PC-3 (cell line): ENCODE data around the gene KRTAP4-16.

ENCODE experiments used
- EZH2 ChIP-seq: fragments of 300-600 bp; sonication (generic); IDR thresholded peaks from one replicate; pipeline ENCODE4 v1.6.1; 2017; ENCODE audit warnings: antibody characterized with exemption, mild to moderate bottlenecking, low read length; ENCODE audit not compliant: unreplicated experiment
- EZH2phosphoT487 ChIP-seq: fragments of 300-600 bp; sonication (generic); IDR thresholded peaks from 2 replicates; pipeline ENCODE4 v1.6.1; 2018; ENCODE audit warnings: mild to moderate bottlenecking, antibody characterized with exemption, low read length, borderline replicate concordance
- TF ChIP-seq, protein P1 (sequence below): fragments of 300-600 bp; sonication (generic); conservative IDR thresholded peaks from 2 replicates; pipeline ENCODE4 v1.5.1; 2017; ENCODE audit warnings: antibody characterized with exemption, low read depth, mild to moderate bottlenecking, low read length

DNA sequence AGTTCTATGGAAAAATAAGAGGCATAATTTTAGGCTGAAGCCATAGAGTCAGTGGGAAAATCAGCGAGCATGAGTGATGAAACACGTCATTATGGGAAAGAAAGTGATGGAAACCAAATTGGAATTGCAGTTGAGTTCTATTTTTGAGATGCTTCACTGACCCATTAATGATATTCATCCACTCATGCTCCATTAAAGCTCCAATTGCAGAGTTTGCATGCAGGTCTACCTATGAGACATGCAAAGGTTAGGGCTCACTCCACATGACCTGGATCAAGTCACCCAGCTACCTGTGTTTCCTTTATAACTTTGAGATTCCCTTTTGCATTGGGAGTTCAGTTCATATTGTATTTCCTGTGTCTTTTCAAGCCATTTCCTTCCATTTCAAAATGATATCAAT lies 28.3 kb downstream of the KRTAP4-16 start:
- TF ChIP-seq, protein P1, sequence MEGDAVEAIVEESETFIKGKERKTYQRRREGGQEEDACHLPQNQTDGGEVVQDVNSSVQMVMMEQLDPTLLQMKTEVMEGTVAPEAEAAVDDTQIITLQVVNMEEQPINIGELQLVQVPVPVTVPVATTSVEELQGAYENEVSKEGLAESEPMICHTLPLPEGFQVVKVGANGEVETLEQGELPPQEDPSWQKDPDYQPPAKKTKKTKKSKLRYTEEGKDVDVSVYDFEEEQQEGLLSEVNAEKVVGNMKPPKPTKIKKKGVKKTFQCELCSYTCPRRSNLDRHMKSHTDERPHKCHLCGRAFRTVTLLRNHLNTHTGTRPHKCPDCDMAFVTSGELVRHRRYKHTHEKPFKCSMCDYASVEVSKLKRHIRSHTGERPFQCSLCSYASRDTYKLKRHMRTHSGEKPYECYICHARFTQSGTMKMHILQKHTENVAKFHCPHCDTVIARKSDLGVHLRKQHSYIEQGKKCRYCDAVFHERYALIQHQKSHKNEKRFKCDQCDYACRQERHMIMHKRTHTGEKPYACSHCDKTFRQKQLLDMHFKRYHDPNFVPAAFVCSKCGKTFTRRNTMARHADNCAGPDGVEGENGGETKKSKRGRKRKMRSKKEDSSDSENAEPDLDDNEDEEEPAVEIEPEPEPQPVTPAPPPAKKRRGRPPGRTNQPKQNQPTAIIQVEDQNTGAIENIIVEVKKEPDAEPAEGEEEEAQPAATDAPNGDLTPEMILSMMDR: no peak
- no peak for TF ChIP-seq EZH2
- no peak for TF ChIP-seq EZH2phosphoT487
